GM18868 (cell line): ENCODE measurements around the gene SLC39A11.

ENCODE experiments used
- ATAC-seq: cut with Tn5 transposase; IDR thresholded peaks from one replicate; pipeline ENCODE4 v1.9.1; 2021; ENCODE audit warnings: mild to moderate bottlenecking, moderate library complexity; ENCODE audit not compliant: unreplicated experiment

Gene SLC39A11

GRCh38 chr17:72667096-72668063 lies 425.1 kb downstream of the SLC39A11 start:
- no peak for ATAC-seq

- no peak for ATAC-seq
Measured at GRCh38 chr17:72665852-72666851, 426.3 kb downstream of the SLC39A11 start.

GRCh38 chr17:72662827-72663190 lies 429.7 kb downstream of the SLC39A11 start:
- ATAC-seq = no peak

GRCh38 chr17:72661945-72662826 lies 430.3 kb downstream of the SLC39A11 start:
- ATAC-seq = no peak

GRCh38 chr17:72661116-72661944 lies 431.2 kb downstream of the SLC39A11 start:
- no peak for ATAC-seq

GRCh38 chr17:72660274-72661115 lies 432.0 kb downstream of the SLC39A11 start:
- no peak for ATAC-seq

- no peak for ATAC-seq
Measured at GRCh38 chr17:72659811-72660210, 432.7 kb downstream of the SLC39A11 start.

- no peak for ATAC-seq
Measured at GRCh38 chr17:72658675-72659074, 433.8 kb downstream of the SLC39A11 start.

- ATAC-seq = peak; percentile 56
Measured at GRCh38 chr17:72657467-72658317, 434.8 kb downstream of the SLC39A11 start.

- ATAC-seq = no peak
Measured at GRCh38 chr17:72656130-72656763, 436.2 kb downstream of the SLC39A11 start.

GRCh38 chr17:72654706-72655105 lies 437.8 kb downstream of the SLC39A11 start:
- ATAC-seq = no peak

- no peak for ATAC-seq
Measured at GRCh38 chr17:72651988-72652387, 440.5 kb downstream of the SLC39A11 start.

- ATAC-seq = no peak
Measured at GRCh38 chr17:72648702-72649101, 443.8 kb downstream of the SLC39A11 start.

GRCh38 chr17:72646176-72646575 lies 446.3 kb downstream of the SLC39A11 start:
- ATAC-seq = no peak

- no peak for ATAC-seq
Measured at GRCh38 chr17:72644492-72644891, 448.0 kb downstream of the SLC39A11 start.

- ATAC-seq = no peak
Measured at GRCh38 chr17:72643575-72644216, 448.8 kb downstream of the SLC39A11 start.

GRCh38 chr17:72642720-72643119 lies 449.8 kb downstream of the SLC39A11 start:
- ATAC-seq = no peak
